Activated CD8-positive, alpha-beta T cell treated with anti-CD3 and anti-CD28 coated beads for 36 hours (primary cell): ENCODE data around the gene QSOX2. TPM values are rescaled to one million over a fixed set of nuclear protein-coding genes. Genes with fewer than 3 reads are reported as not detected.
A peak's percentile ranks its signal among the peaks of the same experiment; 100 is the strongest.

ENCODE experiments used
- ATAC-seq: fragments of 200-7000 bp; cut with Tn5 transposase; one replicate; pipeline ENCODE4 v1.10.0; 2021; ENCODE audit warnings: mild to moderate bottlenecking, moderate library complexity
- CTCF ChIA-PET: fragments of 350-600 bp; sonication (Branson Sonifier 250); formaldehyde crosslinking; loops from one replicate; lab custom pipeline; 2021; ENCODE audit warnings: antibody characterized with exemption; lab: Charles Lee
- POLR2A ChIA-PET: fragments of 350-600 bp; sonication (Branson Sonifier 250); formaldehyde crosslinking; loops from one replicate; lab custom pipeline; 2021; ENCODE audit warnings: antibody characterized with exemption; lab: Charles Lee
- DNase-seq: peaks from one replicate; pipeline ENCODE4 v3.0.0-alpha.2; 2020
- H3K27ac Mint-ChIP-seq: one replicate; pipeline ENCODE4 v1.8.0; 2021; ENCODE audit warnings: mild to moderate bottlenecking, mixed read lengths
- H3K27me3 Mint-ChIP-seq: one replicate; pipeline ENCODE4 v1.8.0; 2021; ENCODE audit warnings: mixed read lengths
- H3K36me3 Mint-ChIP-seq: one replicate; pipeline ENCODE4 v1.8.0; 2021; ENCODE audit warnings: low read depth, mixed read lengths
- H3K4me1 Mint-ChIP-seq: one replicate; pipeline ENCODE4 v1.8.0; 2021; ENCODE audit warnings: low read depth, mixed read lengths
- H3K4me3 Mint-ChIP-seq: one replicate; pipeline ENCODE4 v1.8.0; 2021; ENCODE audit warnings: mild to moderate bottlenecking, moderate library complexity, mixed read lengths
- H3K9me3 Mint-ChIP-seq: one replicate; pipeline ENCODE4 v1.8.0; 2021; ENCODE audit warnings: mixed read lengths
- CTCF ChIP-seq: fragments of 200-600 bp; IDR thresholded peaks from one replicate; pipeline ENCODE4 v1.8.0; 2022; ENCODE audit warnings: antibody characterized with exemption, mild to moderate bottlenecking
- intact Hi-C: fragments of 100-400 bp; cut with micrococcal nuclease; formaldehyde crosslinking; loops from one replicate; pipeline ENCODE4 v1.10.0; 2022
- total RNA-seq, 2 experiments: library from RNA; stranded (reverse); gene quantifications; one replicate each; pipeline ENCODE4 v1.2.3, GENCODE V29; 2021

QSOX2 gene
- total RNA-seq, 2 experiments from 2014 or later = 21.0 to 21.5 TPM

- intact Hi-C loops = no loop called here
Measured at GRCh38 chr9:136247947-136248637, 2.5 kb upstream of the QSOX2 start.

GRCh38 chr9:136247551-136247916 is 1.9 kb upstream of the QSOX2 start:
- DNase-seq (no peak), ATAC-seq (no peak)
- TF ChIP-seq CTCF = no peak
- no peaks in the 10 kb centered on the region for H3K9me3 Mint-ChIP-seq
- H3K27ac Mint-ChIP-seq = no peak overlapping the region
- POLR2A ChIA-PET = no interaction called here
- CTCF ChIA-PET = interaction anchor here (1.4 kb wide), 2 partner anchors 19 to 22 kb away, joined by 3 to 5 read pairs; no protein-coding TSS in a partner anchor
- intact Hi-C loops = no loop called here
- H3K36me3 Mint-ChIP-seq = peaks cover 2% of the 10 kb centered on the region
- H3K27me3 Mint-ChIP-seq = no peaks in the 10 kb centered on the region
- H3K4me3 Mint-ChIP-seq = no peak overlapping the region
- peaks cover 25% of the 10 kb centered on the region for H3K4me1 Mint-ChIP-seq

More at GRCh38 chr9:136247947-136248637, 2.5 kb upstream of the QSOX2 start:
- CTCF ChIA-PET = interaction anchor here (1.4 kb wide), 2 partner anchors 19 to 23 kb away, joined by 3 to 5 read pairs; no protein-coding TSS in a partner anchor
- Mint-ChIP-seq H3K27me3 (no peaks in the 10 kb centered on the region), H3K9me3 (no peaks in the 10 kb centered on the region), H3K27ac (no peak overlapping the region), H3K4me1 (peaks cover 20% of the 10 kb centered on the region), H3K4me3 (no peak overlapping the region), H3K36me3 (peaks cover 2% of the 10 kb centered on the region)
- DNase-seq = no peak
- no peak for TF ChIP-seq CTCF
- ATAC-seq = no peak
- POLR2A ChIA-PET = interaction anchor here (1.5 kb wide), 1 partner anchor 20 kb away, joined by 5 read pairs; no protein-coding TSS in a partner anchor

- DNase-seq (no peak), ATAC-seq (no peak)
- peaks cover 2% of the 10 kb centered on the region for H3K36me3 Mint-ChIP-seq
- H3K27me3 Mint-ChIP-seq = no peaks in the 10 kb centered on the region
- intact Hi-C loops = no loop called here
- ChIA-PET POLR2A (no interaction called here), CTCF (interaction anchor here (1.4 kb wide), 2 partner anchors 20 to 22 kb away, joined by 3 to 5 read pairs; no protein-coding TSS in a partner anchor)
- H3K4me3 Mint-ChIP-seq = no peak overlapping the region
- no peak for TF ChIP-seq CTCF
- H3K4me1 Mint-ChIP-seq = peaks cover 30% of the 10 kb centered on the region
- no peaks in the 10 kb centered on the region for H3K9me3 Mint-ChIP-seq
- H3K27ac Mint-ChIP-seq = no peak overlapping the region
Measured at GRCh38 chr9:136246849-136247550, 1.4 kb upstream of the QSOX2 start.

- DNase-seq (no peak), ATAC-seq (no peak)
- H3K27me3 Mint-ChIP-seq = no peaks in the 10 kb centered on the region
- peak overlapping the region; percentile 93 for H3K27ac Mint-ChIP-seq
- ChIA-PET CTCF (no interaction called here), POLR2A (interaction anchor here (0.9 to 1.3 kb wide), 4 partner anchors 12 to 337 kb away, joined by 3 to 4 read pairs (median 4); partner anchors contain the start of gene CAMSAP1)
- no peak for TF ChIP-seq CTCF
- intact Hi-C loops = no loop called here
- H3K4me1 Mint-ChIP-seq = peaks cover 40% of the 10 kb centered on the region
- H3K4me3 Mint-ChIP-seq = peak overlapping the region; percentile 94
- H3K36me3 Mint-ChIP-seq = peaks cover 4% of the 10 kb centered on the region
- no peaks in the 10 kb centered on the region for H3K9me3 Mint-ChIP-seq
Measured at GRCh38 chr9:136244969-136245218, 718 bp downstream of the QSOX2 start.
